NCI-H1417 (cell line): Measurements from ENCODE around the gene CD86.

Experiments
- DNase-seq, 3 experiments: peaks; one replicate each; lab custom pipeline; 2025; lab: John Stamatoyannopoulos, UW

Gene CD86

GRCh38 chr3:122092460-122093165, 37.5 kb downstream of the CD86 start:
- DNase-seq, result peak in 1 of 3 experiments; percentile 12

- no peak for DNase-seq
Observed at GRCh38 chr3:122094125-122094524, 39.0 kb downstream of the CD86 start.

- DNase-seq, result no peak
Observed at GRCh38 chr3:122094693-122095092, 39.5 kb downstream of the CD86 start.

- no peak for DNase-seq
Observed at GRCh38 chr3:122097141-122097540, 42.0 kb downstream of the CD86 start.

- DNase-seq, result no peak
Observed at GRCh38 chr3:122098611-122099010, 43.4 kb downstream of the CD86 start.

GRCh38 chr3:122099255-122099654, 44.1 kb downstream of the CD86 start:
- DNase-seq, result peak in 1 of 3 experiments; percentile 6

- no peak for DNase-seq
Observed at GRCh38 chr3:122100083-122100482, 44.9 kb downstream of the CD86 start.

GRCh38 chr3:122100591-122101463, 45.7 kb downstream of the CD86 start:
- peak; percentile 16 to 51 (median 20) for DNase-seq

- DNase-seq, result peak; percentile 64 to 90 (median 87)
Observed at GRCh38 chr3:122101646-122102045, 46.5 kb downstream of the CD86 start.

GRCh38 chr3:122102191-122102935, 47.2 kb downstream of the CD86 start:
- no peak for DNase-seq

GRCh38 chr3:122103821-122104514, 48.8 kb downstream of the CD86 start:
- DNase-seq, result no peak

GRCh38 chr3:122104515-122105194, 49.5 kb downstream of the CD86 start:
- no peak for DNase-seq

- peak; percentile 43 to 85 (median 77) for DNase-seq
Observed at GRCh38 chr3:122105626-122106025, 50.5 kb downstream of the CD86 start.

- no peak for DNase-seq
Observed at GRCh38 chr3:122107171-122107570, 52.0 kb downstream of the CD86 start.

GRCh38 chr3:122111974-122112373, 56.8 kb downstream of the CD86 start:
- DNase-seq, result no peak

- no peak for DNase-seq
Observed at GRCh38 chr3:122112754-122113153, 57.6 kb downstream of the CD86 start.

GRCh38 chr3:122123850-122124249, 68.7 kb downstream of the CD86 start:
- DNase-seq, result no peak

GRCh38 chr3:122132949-122133540, 77.9 kb downstream of the CD86 start:
- DNase-seq, result no peak

GRCh38 chr3:122146466-122146865, 91.3 kb downstream of the CD86 start:
- DNase-seq, result no peak

- DNase-seq, result no peak
Observed at GRCh38 chr3:122148941-122149627, 93.9 kb downstream of the CD86 start.
